Loucy (cell line): ENCODE results near the gene RAB11FIP3.

Source experiments
- H2AFZ ChIP-seq: fragments of 200-600 bp; sonication (generic); 2 replicates; pipeline ENCODE4 v1.6.0; 2016; ENCODE audit warnings: antibody characterized with exemption, mild to moderate bottlenecking, low read length, moderate library complexity
- H3F3A ChIP-seq: fragments of 200-600 bp; 2 replicates; pipeline ENCODE4 v1.6.0; 2016; ENCODE audit warnings: antibody characterized with exemption, low read depth, mild to moderate bottlenecking
- H3K27me3 ChIP-seq: fragments of 200-600 bp; sonication (generic); 2 replicates; pipeline ENCODE4 v1.6.1; 2014; ENCODE audit warnings: low read length, mild to moderate bottlenecking; ENCODE audit not compliant: insufficient read depth, poor library complexity, severe bottlenecking
- H3K36me3 ChIP-seq: fragments of 200-600 bp; sonication (generic); 2 replicates; pipeline ENCODE4 v1.6.1; 2016; ENCODE audit warnings: low read length; ENCODE audit not compliant: insufficient read depth
- H3K4me1 ChIP-seq: fragments of 200-600 bp; sonication (generic); 2 replicates; pipeline ENCODE4 v1.5.1; 2014; ENCODE audit warnings: low read length, mild to moderate bottlenecking; ENCODE audit not compliant: insufficient read depth, poor library complexity, severe bottlenecking
- H3K4me2 ChIP-seq: fragments of 200-600 bp; sonication (generic); 2 replicates; pipeline ENCODE4 v1.6.0; 2014; ENCODE audit warnings: antibody characterized with exemption, low read length, low read depth, mild to moderate bottlenecking; ENCODE audit not compliant: poor library complexity, severe bottlenecking
- H3K4me3 ChIP-seq: fragments of 200-600 bp; sonication (generic); 2 replicates; pipeline ENCODE4 v1.5.1; 2014; ENCODE audit warnings: low read length, mild to moderate bottlenecking, mixed read lengths; ENCODE audit not compliant: poor library complexity, severe bottlenecking
- H3K79me2 ChIP-seq: fragments of 200-600 bp; sonication (generic); 2 replicates; pipeline ENCODE4 v1.6.1; 2014; ENCODE audit warnings: low read length; ENCODE audit not compliant: insufficient read depth
- H3K9ac ChIP-seq: fragments of 200-600 bp; sonication (generic); 2 replicates; pipeline ENCODE4 v1.6.0; 2014; ENCODE audit warnings: mild to moderate bottlenecking, low read depth, low read length, moderate library complexity; ENCODE audit not compliant: poor library complexity, severe bottlenecking
- H3K9me2 ChIP-seq: fragments of 200-600 bp; sonication (generic); replicated peaks from 2 replicates; pipeline ENCODE4 v1.6.1; 2016; ENCODE audit warnings: low read depth, low read length, mixed read lengths
- H3K9me3 ChIP-seq: fragments of 200-600 bp; sonication (generic); 2 replicates; pipeline ENCODE4 v1.6.1; 2014; ENCODE audit warnings: mild to moderate bottlenecking, antibody characterized with exemption, low read length, low read depth; ENCODE audit not compliant: insufficient read depth
- H4K20me1 ChIP-seq: fragments of 200-600 bp; sonication (generic); 2 replicates; pipeline ENCODE4 v1.6.0; 2014; ENCODE audit warnings: antibody characterized with exemption, low read length, mild to moderate bottlenecking; ENCODE audit not compliant: insufficient read depth, poor library complexity, severe bottlenecking
- EZH2phosphoT487 ChIP-seq: fragments of 200-600 bp; IDR thresholded peaks from 2 replicates; pipeline ENCODE4 v1.6.1; 2018; ENCODE audit warnings: antibody characterized with exemption, mild to moderate bottlenecking, moderate library complexity, borderline replicate concordance
- TF ChIP-seq, protein P1 (sequence below): fragments of 200-600 bp; sonication (generic); conservative IDR thresholded peaks from 2 replicates; pipeline ENCODE4 v1.5.1; 2014; ENCODE audit warnings: mild to moderate bottlenecking, antibody characterized with exemption, low read length

The RAB11FIP3 gene

GRCh38 chr16:495127-495748 is 69.8 kb downstream of the RAB11FIP3 start:
- Histone ChIP-seq H3K9ac (no peak overlapping the region), H3K4me2 (no peak overlapping the region), H3F3A (no peaks in the 10 kb centered on the region), H3K79me2 (no peaks in the 10 kb centered on the region), H3K27me3 (no peaks in the 10 kb centered on the region), H2AFZ (no peak overlapping the region), H3K36me3 (no peaks in the 10 kb centered on the region), H3K9me2 (no peaks in the 10 kb centered on the region), H3K4me1 (no peaks in the 10 kb centered on the region), H3K9me3 (no peaks in the 10 kb centered on the region), H4K20me1 (no peaks in the 10 kb centered on the region), H3K4me3 (no peak overlapping the region)
- no peak for TF ChIP-seq EZH2phosphoT487
- TF ChIP-seq, protein P1, sequence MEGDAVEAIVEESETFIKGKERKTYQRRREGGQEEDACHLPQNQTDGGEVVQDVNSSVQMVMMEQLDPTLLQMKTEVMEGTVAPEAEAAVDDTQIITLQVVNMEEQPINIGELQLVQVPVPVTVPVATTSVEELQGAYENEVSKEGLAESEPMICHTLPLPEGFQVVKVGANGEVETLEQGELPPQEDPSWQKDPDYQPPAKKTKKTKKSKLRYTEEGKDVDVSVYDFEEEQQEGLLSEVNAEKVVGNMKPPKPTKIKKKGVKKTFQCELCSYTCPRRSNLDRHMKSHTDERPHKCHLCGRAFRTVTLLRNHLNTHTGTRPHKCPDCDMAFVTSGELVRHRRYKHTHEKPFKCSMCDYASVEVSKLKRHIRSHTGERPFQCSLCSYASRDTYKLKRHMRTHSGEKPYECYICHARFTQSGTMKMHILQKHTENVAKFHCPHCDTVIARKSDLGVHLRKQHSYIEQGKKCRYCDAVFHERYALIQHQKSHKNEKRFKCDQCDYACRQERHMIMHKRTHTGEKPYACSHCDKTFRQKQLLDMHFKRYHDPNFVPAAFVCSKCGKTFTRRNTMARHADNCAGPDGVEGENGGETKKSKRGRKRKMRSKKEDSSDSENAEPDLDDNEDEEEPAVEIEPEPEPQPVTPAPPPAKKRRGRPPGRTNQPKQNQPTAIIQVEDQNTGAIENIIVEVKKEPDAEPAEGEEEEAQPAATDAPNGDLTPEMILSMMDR, result peak; percentile 49

- TF ChIP-seq, protein P1, result no peak
- TF ChIP-seq EZH2phosphoT487, result no peak
- Histone ChIP-seq H3K4me2 (no peak overlapping the region), H4K20me1 (no peaks in the 10 kb centered on the region), H2AFZ (no peak overlapping the region), H3K9me2 (no peaks in the 10 kb centered on the region), H3F3A (no peaks in the 10 kb centered on the region), H3K27me3 (no peaks in the 10 kb centered on the region), H3K36me3 (no peaks in the 10 kb centered on the region), H3K79me2 (no peaks in the 10 kb centered on the region), H3K4me3 (no peak overlapping the region), H3K9me3 (no peaks in the 10 kb centered on the region), H3K9ac (no peak overlapping the region), H3K4me1 (no peaks in the 10 kb centered on the region)
These were observed 70.8 kb downstream of the RAB11FIP3 start for GRCh38 chr16:496097-496886.

- Histone ChIP-seq H3K4me2 (no peak overlapping the region), H3K9me3 (no peaks in the 10 kb centered on the region), H3K27me3 (no peaks in the 10 kb centered on the region), H3K4me3 (no peak overlapping the region), H4K20me1 (no peaks in the 10 kb centered on the region), H3F3A (no peaks in the 10 kb centered on the region), H3K4me1 (no peaks in the 10 kb centered on the region), H3K36me3 (no peaks in the 10 kb centered on the region), H3K9ac (no peak overlapping the region), H3K79me2 (no peaks in the 10 kb centered on the region), H3K9me2 (no peaks in the 10 kb centered on the region), H2AFZ (no peak overlapping the region)
- no peak for TF ChIP-seq EZH2phosphoT487
- TF ChIP-seq, protein P1, result no peak
These were observed 71.8 kb downstream of the RAB11FIP3 start for GRCh38 chr16:497258-497657.
